H9 (cell line): Measurements from ENCODE around the gene SHANK1. TPM values are rescaled to one million over a fixed set of nuclear protein-coding genes. Genes with fewer than 3 reads are reported as not detected.

ENCODE experiments used
- DNase-seq: peaks from one replicate; pipeline ENCODE4 v3.0.0-alpha.2; 2017
- H2AFZ ChIP-seq: one replicate; pipeline ENCODE4 v1.6.1; 2013; ENCODE audit warnings: mild to moderate bottlenecking, low read length, control low read depth, moderate library complexity
- H2AK5ac ChIP-seq: 2 replicates; pipeline ENCODE4 v1.6.1; 2013; ENCODE audit warnings: low read length, control low read depth, mixed read lengths; ENCODE audit not compliant: insufficient read length
- H2BK120ac ChIP-seq: one replicate; pipeline ENCODE4 v1.6.1; 2013; ENCODE audit warnings: low read depth, mild to moderate bottlenecking, low read length, control low read depth, inconsistent platforms; ENCODE audit not compliant: poor library complexity, severe bottlenecking
- H2BK12ac ChIP-seq: 2 replicates; pipeline ENCODE4 v1.6.1; 2013; ENCODE audit warnings: low read length, control low read depth, mixed read lengths, low read depth; ENCODE audit not compliant: insufficient read length
- H2BK15ac ChIP-seq: 2 replicates; pipeline ENCODE4 v1.6.1; 2013; ENCODE audit warnings: low read depth, low read length, control low read depth
- H2BK20ac ChIP-seq: one replicate; pipeline ENCODE4 v1.6.1; 2013; ENCODE audit warnings: low read depth, mild to moderate bottlenecking, low read length, control low read depth, inconsistent platforms; ENCODE audit not compliant: poor library complexity, severe bottlenecking
- H2BK5ac ChIP-seq: 2 replicates; pipeline ENCODE4 v1.6.1; 2013; ENCODE audit warnings: low read length, control low read depth, mixed read lengths; ENCODE audit not compliant: insufficient read length
- H3K14ac ChIP-seq: 2 replicates; pipeline ENCODE4 v1.6.1; 2013; ENCODE audit warnings: low read length, control low read depth; ENCODE audit not compliant: insufficient read depth
- H3K18ac ChIP-seq: 2 replicates; pipeline ENCODE4 v1.6.1; 2013; ENCODE audit warnings: low read depth, mild to moderate bottlenecking, mixed read lengths, low read length, control low read depth; ENCODE audit not compliant: insufficient read length
- H3K23ac ChIP-seq: 2 replicates; pipeline ENCODE4 v1.6.1; 2013; ENCODE audit warnings: low read length, control low read depth, mixed read lengths, low read depth; ENCODE audit not compliant: insufficient read length
- H3K23me2 ChIP-seq: 2 replicates; pipeline ENCODE4 v1.6.1; 2013; ENCODE audit warnings: low read depth, mild to moderate bottlenecking, mixed read lengths, low read length, control low read depth; ENCODE audit not compliant: insufficient read length, poor library complexity, severe bottlenecking
- H3K27ac ChIP-seq: 2 replicates; pipeline ENCODE4 v1.5.1; 2013; ENCODE audit warnings: low read length, control low read depth, mixed read lengths, low read depth; ENCODE audit not compliant: insufficient read length
- H3K27me3 ChIP-seq: 2 replicates; pipeline ENCODE4 v1.6.1; 2013; ENCODE audit warnings: low read length, control low read depth, inconsistent platforms; ENCODE audit not compliant: insufficient read depth
- H3K4ac ChIP-seq: 2 replicates; pipeline ENCODE4 v1.6.1; 2013; ENCODE audit warnings: low read depth, mild to moderate bottlenecking, control low read depth, inconsistent platforms, low read length, moderate library complexity
- H3K4me1 ChIP-seq: 2 replicates; pipeline ENCODE4 v1.6.1; 2013; ENCODE audit warnings: low read length, control low read depth, inconsistent platforms; ENCODE audit not compliant: insufficient read depth
- H3K4me2 ChIP-seq: 2 replicates; pipeline ENCODE4 v1.6.1; 2013; ENCODE audit warnings: low read length, control low read depth, mixed read lengths; ENCODE audit not compliant: insufficient read length, insufficient read depth
- H3K56ac ChIP-seq: 2 replicates; pipeline ENCODE4 v1.6.1; 2013; ENCODE audit warnings: low read depth, mild to moderate bottlenecking, mixed read lengths, low read length, control low read depth; ENCODE audit not compliant: insufficient read length
- H3K79me1 ChIP-seq: 2 replicates; pipeline ENCODE4 v1.6.1; 2013; ENCODE audit warnings: low read depth, mild to moderate bottlenecking, moderate library complexity, low read length, control low read depth, inconsistent platforms; ENCODE audit not compliant: insufficient read depth, poor library complexity, severe bottlenecking
- H3K79me2 ChIP-seq: 2 replicates; pipeline ENCODE4 v1.6.1; 2013; ENCODE audit warnings: low read length, control low read depth, inconsistent platforms; ENCODE audit not compliant: insufficient read depth
- H3K9ac ChIP-seq: 2 replicates; pipeline ENCODE4 v1.6.1; 2013; ENCODE audit warnings: low read length, control low read depth, mixed read lengths; ENCODE audit not compliant: insufficient read length; ENCODE audit errors: extremely low read depth
- H3K9me3 ChIP-seq: one replicate; pipeline ENCODE4 v1.6.1; 2013; ENCODE audit warnings: low read depth, low read length, inconsistent platforms; ENCODE audit not compliant: control insufficient read depth
- H3T11ph ChIP-seq: one replicate; pipeline ENCODE4 v1.6.1; 2013; ENCODE audit warnings: mild to moderate bottlenecking, low read length, control low read depth, inconsistent platforms
- H4K20me1 ChIP-seq: one replicate; pipeline ENCODE4 v1.6.1; 2013; ENCODE audit not compliant: control insufficient read depth, insufficient read length, insufficient read depth
- H4K5ac ChIP-seq: 2 replicates; pipeline ENCODE4 v1.6.1; 2013; ENCODE audit warnings: low read depth, mild to moderate bottlenecking, mixed read lengths, low read length, control low read depth; ENCODE audit not compliant: insufficient read length
- H4K8ac ChIP-seq: replicated peaks from 2 replicates; pipeline ENCODE4 v1.6.1; 2013; ENCODE audit warnings: low read length, control low read depth, mixed read lengths, low read depth; ENCODE audit not compliant: insufficient read length
- H4K91ac ChIP-seq: 2 replicates; pipeline ENCODE4 v1.6.1; 2013; ENCODE audit warnings: low read depth, mild to moderate bottlenecking, moderate library complexity, mixed read lengths, low read length, control low read depth; ENCODE audit not compliant: insufficient read length
- H3K27ac Mint-ChIP-seq, 3 experiments: 2 replicates in 2 of 3; 3 replicates in 1 of 3; pipeline ENCODE4 v1.8.0; 2020 to 2021; ENCODE audit warnings: mixed read lengths in 3 of 3, mild to moderate bottlenecking in 1 of 3, moderate library complexity in 1 of 3
- H3K27me3 Mint-ChIP-seq: 2 replicates; pipeline ENCODE4 v1.8.0; 2021; ENCODE audit warnings: low read depth, mild to moderate bottlenecking, moderate library complexity, mixed read lengths
- H3K36me3 Mint-ChIP-seq, 3 experiments: 2 replicates in 2 of 3; 3 replicates in 1 of 3; pipeline ENCODE4 v1.8.0; 2020 to 2021; ENCODE audit warnings: low read depth in 3 of 3, mixed read lengths in 3 of 3; ENCODE audit not compliant: insufficient read depth in 1 of 3
- H3K4me1 Mint-ChIP-seq, 2 experiments: 2 replicates each; pipeline ENCODE4 v1.8.0; 2020; ENCODE audit warnings: mixed read lengths in 2 of 2
- H3K4me3 Mint-ChIP-seq, 2 experiments: 2 replicates in 1 of 2; 3 replicates in 1 of 2; pipeline ENCODE4 v1.8.0; 2020 to 2021; ENCODE audit warnings: mild to moderate bottlenecking in 2 of 2, mixed read lengths in 2 of 2, moderate library complexity in 1 of 2
- H3K9me3 Mint-ChIP-seq, 2 experiments: 2 replicates in 1 of 2; 3 replicates in 1 of 2; pipeline ENCODE4 v1.8.0; 2020; ENCODE audit warnings: mild to moderate bottlenecking in 2 of 2, mixed read lengths in 2 of 2, moderate library complexity in 1 of 2
- CTCF ChIP-seq: fragments of 200-600 bp; sonication (generic); conservative IDR thresholded peaks from 3 replicates; pipeline ENCODE4 v1.8.0; 2021; ENCODE audit warnings: antibody characterized with exemption, mild to moderate bottlenecking
- WGBS: extraction: QIAGEN DNeasy Blood & Tissue Kit; methylation state at CpG from one replicate; pipeline ENCODE4 v1.1.7; 2013; ENCODE audit warnings: missing lambda C conversion rate, low lambda C conversion rate, mixed read lengths; ENCODE audit not compliant: insufficient read length; ENCODE audit errors: extremely low coverage; 5-methylcytosine and 5-hydroxymethylcytosine counted together
- total RNA-seq: library from RNA; stranded (reverse); gene quantifications from 2 replicates; pipeline ENCODE4 v1.2.1, GENCODE V29; 2021

The SHANK1 gene
- total RNA-seq, 1 experiment from 2014 or later: 1.7 TPM

DNA sequence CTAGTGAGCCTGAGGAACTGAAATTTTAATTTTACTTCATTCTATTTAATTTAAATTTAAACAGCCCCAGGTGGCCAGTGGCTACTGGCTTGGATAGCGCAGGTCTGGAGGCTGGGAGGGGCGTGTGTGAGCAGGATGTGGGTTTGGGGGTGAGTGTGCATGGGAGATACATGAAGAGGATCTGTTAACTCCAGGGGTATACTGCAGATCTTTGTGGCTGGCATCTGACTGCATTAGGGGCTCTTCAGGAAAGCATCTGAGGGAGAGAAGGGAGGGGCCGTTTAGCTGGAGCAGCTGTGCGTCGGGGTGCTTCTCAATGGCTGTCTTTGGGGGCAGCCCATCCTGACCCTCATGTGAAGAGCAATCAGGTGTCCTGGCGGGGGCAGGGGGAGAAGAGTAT, 6.8 kb downstream of the SHANK1 start:
- no peak overlapping the region for H2BK120ac ChIP-seq
- peaks cover 91% of the 10 kb centered on the region for H3K27me3 Mint-ChIP-seq
- no peak overlapping the region for H3K23ac ChIP-seq
- no peak overlapping the region for H4K5ac ChIP-seq
- H3K9me3 Mint-ChIP-seq: no peaks in the 10 kb centered on the region
- H2BK12ac ChIP-seq: no peak overlapping the region
- no peaks in the 10 kb centered on the region for H3K9me3 ChIP-seq
- no peak overlapping the region for H3K9ac ChIP-seq
- H3K56ac ChIP-seq: no peak overlapping the region
- H3K4me3 Mint-ChIP-seq: no peak overlapping the region
- no peaks in the 10 kb centered on the region; the same call in none of the 2 replicates for H3K27me3 ChIP-seq
- no peak overlapping the region for H2AK5ac ChIP-seq
- no peak overlapping the region for H3K4me2 ChIP-seq
- H4K20me1 ChIP-seq: no peaks in the 10 kb centered on the region
- H3K79me2 ChIP-seq: no peaks in the 10 kb centered on the region
- no peak overlapping the region for H2BK5ac ChIP-seq
- H3K14ac ChIP-seq: no peak overlapping the region
- H4K8ac ChIP-seq: no peak overlapping the region
- no peak overlapping the region for H2AFZ ChIP-seq
- no peak overlapping the region for H3T11ph ChIP-seq
- no peak overlapping the region for H2BK15ac ChIP-seq
- no peak overlapping the region for H4K91ac ChIP-seq
- H3K27ac ChIP-seq: no peak overlapping the region
- TF ChIP-seq CTCF: no peak
- no peak overlapping the region for H2BK20ac ChIP-seq
- no peak for DNase-seq
- no peak overlapping the region for H3K27ac Mint-ChIP-seq
- H3K4me1 ChIP-seq: peaks cover 2% of the 10 kb centered on the region; the same call in 1 of the 2 replicates
- H3K4ac ChIP-seq: no peak overlapping the region
- peaks cover 7 to 15% of the 10 kb centered on the region in 2 experiments; a peak in 3 of 4 replicates for H3K4me1 Mint-ChIP-seq
- no peaks in the 10 kb centered on the region; a peak in 1 of 7 replicates for H3K36me3 Mint-ChIP-seq
- no CpG with 5 or more reads among the region's 6 CpGs for WGBS
- no peaks in the 10 kb centered on the region for H3K79me1 ChIP-seq
- H3K18ac ChIP-seq: no peak overlapping the region
- H3K23me2 ChIP-seq: no peaks in the 10 kb centered on the region
